ENCODE data around the gene FUS. TPM values are rescaled to one million over a fixed set of nuclear protein-coding genes. Genes with fewer than 3 reads are reported as not detected.
"Not testable (repeated sequence)": the region's sequence is repeated elsewhere in the genome, so short reads cannot be mapped to it uniquely, and the experiment has no call there.

FUS gene
- total RNA-seq, 6 donors from 2014 or later: 65.7 to 258 (median 145) TPM

GRCh38 chr16:31148281-31148728, 31.6 kb upstream of the FUS start:
- DNase-seq: peak; percentile 87 to 88
- no peak for TF ChIP-seq POLR2AphosphoS5 (IDR thresholded peaks at IDR 0.05)
- no peak for TF ChIP-seq POLR2A (IDR thresholded peaks at IDR 0.05)
- peak in 1 of 6 experiments; percentile 18 for TF ChIP-seq CTCF (IDR thresholded peaks at IDR 0.05)
- TF ChIP-seq EP300 (IDR thresholded peaks at IDR 0.05): no peak
- Histone ChIP-seq H3K27ac (peak overlapping the region in 1 of 4 donors; percentile 26), H3K4me3 (peak overlapping the region in 3 of 4 donors; percentile 16 to 30 (median 21)), H3K27me3 (no peaks in the 10 kb centered on the region), H3K9me3 (no peaks in the 10 kb centered on the region), H3K4me1 (peaks cover 0 to 12% (median 2%) of the 10 kb centered on the region in 4 donors), H3K36me3 (no peaks in the 10 kb centered on the region)
- WGBS, 2 donors: 23 to 37% methylated on average over 10 to 39 of the region's 40 CpGs
- peak; percentile 40 to 80 for ATAC-seq (ENCODE audit: low FRiP score in 2 of 2)

- DNase-seq: peak in 1 of 2 donors; percentile 68
- 84 to 86% methylated on average over 18 to 24 of the region's 25 CpGs for WGBS, 2 donors
Measured at GRCh38 chr16:31148896-31149295, 31.0 kb upstream of the FUS start.

GRCh38 chr16:31149332-31149731, 30.6 kb upstream of the FUS start:
- Histone ChIP-seq H3K4me3 (no peak overlapping the region), H3K27ac (peak overlapping the region in 1 of 4 donors; percentile 69), H3K4me1 (peaks cover 0 to 12% (median 2%) of the 10 kb centered on the region in 4 donors), H3K9me3 (no peaks in the 10 kb centered on the region), H3K27me3 (no peaks in the 10 kb centered on the region), H3K36me3 (no peaks in the 10 kb centered on the region)
- no peak for TF ChIP-seq CTCF (IDR thresholded peaks at IDR 0.05)
- no peak for TF ChIP-seq POLR2A (IDR thresholded peaks at IDR 0.05)
- no peak for TF ChIP-seq EP300 (IDR thresholded peaks at IDR 0.05)
- no peak for TF ChIP-seq POLR2AphosphoS5 (IDR thresholded peaks at IDR 0.05)
- peak in 1 of 2 donors; percentile 29 for DNase-seq
- peak in 1 of 2 donors; percentile 25 for ATAC-seq (ENCODE audit: low FRiP score in 2 of 2)
- 51 to 62% methylated on average over 5 of the region's 5 CpGs for WGBS, 2 donors

More at GRCh38 chr16:31148896-31149295, 31.0 kb upstream of the FUS start:
- Histone ChIP-seq H3K9me3 (no peaks in the 10 kb centered on the region), H3K4me1 (peaks cover 0 to 12% (median 2%) of the 10 kb centered on the region in 4 donors), H3K4me3 (no peak overlapping the region), H3K36me3 (no peaks in the 10 kb centered on the region), H3K27me3 (no peaks in the 10 kb centered on the region), H3K27ac (peak overlapping the region in 1 of 4 donors; percentile 69)
- TF ChIP-seq POLR2AphosphoS5 (IDR thresholded peaks at IDR 0.05) (no peak), CTCF (IDR thresholded peaks at IDR 0.05) (no peak), POLR2A (IDR thresholded peaks at IDR 0.05) (no peak), EP300 (IDR thresholded peaks at IDR 0.05) (no peak)
- no peak for ATAC-seq (ENCODE audit: low FRiP score in 2 of 2)

- WGBS, 2 donors: 81 to 84% methylated on average over 10 of the region's 11 CpGs
- Histone ChIP-seq H3K4me1 (peaks cover 0 to 12% (median 2%) of the 10 kb centered on the region in 4 donors), H3K27ac (peak within 1 kb of the TSS in 1 of 4 donors; percentile 69), H3K9me3 (no peaks in the 10 kb centered on the region), H3K27me3 (no peaks in the 10 kb centered on the region), H3K36me3 (no peaks in the 10 kb centered on the region), H3K4me3 (no peak within 1 kb of the TSS)
- DNase-seq: peak; percentile 29 to 60
- ATAC-seq (ENCODE audit: low FRiP score in 2 of 2): peak; percentile 16 to 32
- no peak for TF ChIP-seq CTCF (IDR thresholded peaks at IDR 0.05)
- no peak for TF ChIP-seq POLR2AphosphoS5 (IDR thresholded peaks at IDR 0.05)
- TF ChIP-seq POLR2A (IDR thresholded peaks at IDR 0.05): no peak
- no peak for TF ChIP-seq EP300 (IDR thresholded peaks at IDR 0.05)
Measured at GRCh38 chr16:31149894-31150890, 29.7 kb upstream of the FUS start, which contains the start of gene PRSS36. Gene PRSS36 (minus strand): TSS chr16:31150066. CDS start chr16:31150035, 31 bp downstream.

- 62 to 75% methylated on average over 6 of the region's 6 CpGs for WGBS, 2 donors
- not testable (repeated sequence) for H3K4me3 ChIP-seq; H3K27me3 ChIP-seq; DNase-seq; H3K36me3 ChIP-seq; H3K27ac ChIP-seq; ATAC-seq (ENCODE audit: low FRiP score in 2 of 2); H3K9me3 ChIP-seq
- H3K4me1 ChIP-seq: peaks cover 0 to 12% (median 2%) of the 10 kb centered on the region in 4 donors
Measured at GRCh38 chr16:31150976-31151375, 29.0 kb upstream of the FUS start.

All from upper lobe of left lung (tissue), 6 donors.